Bronchial epithelial cell (primary cell): Measurements from ENCODE around the gene CYP2R1. TPM values are rescaled to one million over a fixed set of nuclear protein-coding genes. Genes with fewer than 3 reads are reported as not detected.
"Not testable (repeated sequence)": the region's sequence is repeated elsewhere in the genome, so short reads cannot be mapped to it uniquely, and the experiment has no call there.

ENCODE experiments used
- DNase-seq: peaks from one replicate; pipeline ENCODE4 v3.0.0-alpha.2; 2010; ENCODE audit warnings: low read depth
- FAIRE-seq: peaks from 2 replicates; lab custom pipeline; 2011; peaks lifted over from hg19 to GRCh38; lab: Jason Lieb, UNC
- H3K27me3 ChIP-seq: 2 replicates; pipeline ENCODE4 v1.5.1; 2011; ENCODE audit warnings: low read length; ENCODE audit not compliant: control insufficient read depth, insufficient read depth
- H3K36me3 ChIP-seq: 2 replicates; pipeline ENCODE4 v1.5.1; 2011; ENCODE audit warnings: low read length; ENCODE audit not compliant: control insufficient read depth, insufficient read depth
- H3K4me3 ChIP-seq: 2 replicates; pipeline ENCODE4 v1.5.1; 2011; ENCODE audit warnings: mild to moderate bottlenecking, low read depth, low read length, control low read depth
- total RNA-seq: library from RNA; depleted of rRNA; stranded (reverse); fragments of >200 nt; gene quantifications from 2 replicates; pipeline ENCODE4 v1.2.1, GENCODE V29; 2014
- TF ChIP-seq, protein P1 (sequence below): IDR thresholded peaks from 2 replicates; pipeline ENCODE4 v1.5.1; 2011; ENCODE audit warnings: mild to moderate bottlenecking, moderate library complexity, low read length, control low read depth, inconsistent platforms; ENCODE audit not compliant: insufficient read depth, severe bottlenecking

Gene CYP2R1
- total RNA-seq, 1 donor from 2014 or later = 24.7 TPM

DNA sequence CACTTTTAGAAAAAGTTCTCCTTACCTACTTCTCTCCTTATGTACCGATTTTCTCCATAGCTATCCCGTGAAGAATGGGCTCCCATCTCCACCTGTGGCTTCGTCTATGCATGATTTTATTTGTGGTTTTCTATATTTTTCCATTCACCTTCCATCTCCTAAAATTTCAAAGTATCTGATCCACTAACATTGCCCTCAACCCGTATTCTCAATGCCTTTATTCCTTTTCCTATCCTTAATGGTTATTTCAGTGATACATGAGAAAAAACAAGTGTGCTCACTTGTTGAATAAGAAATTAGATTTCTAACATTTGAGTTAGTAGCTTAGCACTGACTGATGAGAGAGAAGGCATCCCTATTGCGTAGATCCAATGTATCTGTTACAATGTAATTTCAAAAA lies 16.9 kb downstream of the CYP2R1 start:
- peaks cover 2% of the 10 kb centered on the region for H3K36me3 ChIP-seq
- no peaks in the 10 kb centered on the region for H3K27me3 ChIP-seq
- TF ChIP-seq, protein P1, sequence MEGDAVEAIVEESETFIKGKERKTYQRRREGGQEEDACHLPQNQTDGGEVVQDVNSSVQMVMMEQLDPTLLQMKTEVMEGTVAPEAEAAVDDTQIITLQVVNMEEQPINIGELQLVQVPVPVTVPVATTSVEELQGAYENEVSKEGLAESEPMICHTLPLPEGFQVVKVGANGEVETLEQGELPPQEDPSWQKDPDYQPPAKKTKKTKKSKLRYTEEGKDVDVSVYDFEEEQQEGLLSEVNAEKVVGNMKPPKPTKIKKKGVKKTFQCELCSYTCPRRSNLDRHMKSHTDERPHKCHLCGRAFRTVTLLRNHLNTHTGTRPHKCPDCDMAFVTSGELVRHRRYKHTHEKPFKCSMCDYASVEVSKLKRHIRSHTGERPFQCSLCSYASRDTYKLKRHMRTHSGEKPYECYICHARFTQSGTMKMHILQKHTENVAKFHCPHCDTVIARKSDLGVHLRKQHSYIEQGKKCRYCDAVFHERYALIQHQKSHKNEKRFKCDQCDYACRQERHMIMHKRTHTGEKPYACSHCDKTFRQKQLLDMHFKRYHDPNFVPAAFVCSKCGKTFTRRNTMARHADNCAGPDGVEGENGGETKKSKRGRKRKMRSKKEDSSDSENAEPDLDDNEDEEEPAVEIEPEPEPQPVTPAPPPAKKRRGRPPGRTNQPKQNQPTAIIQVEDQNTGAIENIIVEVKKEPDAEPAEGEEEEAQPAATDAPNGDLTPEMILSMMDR = no peak
- H3K4me3 ChIP-seq = no peak overlapping the region
- DNase-seq = no peak
- FAIRE-seq = no peak

- TF ChIP-seq, protein P1 = no peak
- Histone ChIP-seq H3K4me3 (no peak overlapping the region), H3K27me3 (no peaks in the 10 kb centered on the region), H3K36me3 (no peaks in the 10 kb centered on the region)
- no peak for FAIRE-seq
- no peak for DNase-seq
Observed at GRCh38 chr11:14873632-14874031, 18.4 kb downstream of the CYP2R1 start.

DNA sequence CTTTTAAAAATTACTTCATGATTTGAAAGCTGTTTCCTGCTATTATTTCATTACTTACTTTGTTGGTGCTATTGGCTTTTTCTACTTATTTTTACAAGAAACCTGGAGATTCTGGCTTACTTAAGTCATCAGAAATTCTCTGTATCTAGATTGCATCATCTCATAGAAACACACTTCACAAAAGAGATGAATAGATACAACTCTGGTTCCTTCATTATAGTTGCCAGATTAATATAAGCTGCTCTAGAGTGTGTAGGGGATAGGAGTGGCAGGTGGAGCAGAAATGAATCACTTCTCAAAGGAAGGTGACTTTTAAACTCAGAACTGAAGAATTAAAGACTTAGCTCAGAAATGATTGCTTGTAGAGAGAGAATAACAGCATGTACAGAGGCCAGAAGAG lies 20.0 kb downstream of the CYP2R1 start:
- Histone ChIP-seq H3K4me3 (no peak overlapping the region), H3K36me3 (no peaks in the 10 kb centered on the region), H3K27me3 (no peaks in the 10 kb centered on the region)
- TF ChIP-seq, protein P1 = no peak
- FAIRE-seq (no peak), DNase-seq (no peak)

DNA sequence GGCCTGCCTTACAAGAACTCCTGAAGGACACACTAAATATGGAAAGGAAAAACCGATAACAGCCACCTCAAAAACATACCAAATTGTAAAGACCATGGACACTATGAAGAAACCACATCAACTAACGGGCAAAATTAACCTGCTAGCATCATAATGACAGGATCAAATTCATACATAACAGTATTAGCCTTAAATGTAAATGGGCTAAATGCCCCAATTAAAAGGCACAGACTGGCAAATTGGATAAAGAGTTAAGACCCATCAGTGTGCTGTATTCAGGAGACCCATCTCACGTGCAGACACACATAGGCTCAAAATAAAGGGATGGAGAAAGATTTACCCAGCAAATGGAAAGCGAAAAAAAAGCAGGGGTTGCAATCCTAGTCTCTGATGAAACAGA lies 28.3 kb downstream of the CYP2R1 start:
- H3K36me3 ChIP-seq, H3K27me3 ChIP-seq, H3K4me3 ChIP-seq, FAIRE-seq, DNase-seq: not testable (repeated sequence)

DNA sequence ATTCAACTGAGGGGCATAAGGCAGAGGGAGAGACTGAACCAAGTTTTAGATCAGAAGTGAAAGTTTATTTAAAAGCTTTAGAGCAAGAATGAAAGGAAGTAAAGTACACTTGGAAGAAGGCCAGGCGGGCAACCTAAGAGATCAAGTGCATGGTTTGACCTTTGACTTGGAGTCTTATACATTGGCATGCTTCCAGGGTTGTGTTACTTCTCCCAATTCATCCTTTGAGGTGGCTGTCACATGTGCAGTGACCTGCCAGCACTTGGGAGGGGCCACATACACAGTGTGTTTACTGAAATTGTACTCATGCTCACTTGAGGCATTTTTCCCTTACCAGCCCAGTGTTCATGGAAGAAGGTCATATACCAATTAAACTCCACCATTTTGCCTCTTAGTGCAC lies 30.4 kb downstream of the CYP2R1 start:
- TF ChIP-seq, protein P1 = no peak
- FAIRE-seq (peak; percentile 64), DNase-seq (no peak)
- Histone ChIP-seq H3K27me3 (no peaks in the 10 kb centered on the region), H3K4me3 (no peak overlapping the region), H3K36me3 (no peaks in the 10 kb centered on the region)

- H3K36me3 ChIP-seq = no peaks in the 10 kb centered on the region
- TF ChIP-seq, protein P1 = no peak
- DNase-seq = peak; percentile 20
- FAIRE-seq = no peak
- no peaks in the 10 kb centered on the region for H3K27me3 ChIP-seq
- H3K4me3 ChIP-seq = no peak overlapping the region
Observed at GRCh38 chr11:14860511-14860910, 31.5 kb downstream of the CYP2R1 start.
